Activated CD8-positive, alpha-beta memory T cell treated with anti-CD3 and anti-CD28 coated beads, Interleukin-2, amount 50 U/mL, for 1 hour (primary cell): Measurements from ENCODE around the gene PKP3.
"Not testable (repeated sequence)": the region's sequence is repeated elsewhere in the genome, so short reads cannot be mapped to it uniquely, and the experiment has no call there.

Experiments used
- DNase-seq: peaks from one replicate; pipeline ENCODE4 v3.0.0-alpha.2; 2020; ENCODE audit errors: extremely low read depth

Gene PKP3

DNA sequence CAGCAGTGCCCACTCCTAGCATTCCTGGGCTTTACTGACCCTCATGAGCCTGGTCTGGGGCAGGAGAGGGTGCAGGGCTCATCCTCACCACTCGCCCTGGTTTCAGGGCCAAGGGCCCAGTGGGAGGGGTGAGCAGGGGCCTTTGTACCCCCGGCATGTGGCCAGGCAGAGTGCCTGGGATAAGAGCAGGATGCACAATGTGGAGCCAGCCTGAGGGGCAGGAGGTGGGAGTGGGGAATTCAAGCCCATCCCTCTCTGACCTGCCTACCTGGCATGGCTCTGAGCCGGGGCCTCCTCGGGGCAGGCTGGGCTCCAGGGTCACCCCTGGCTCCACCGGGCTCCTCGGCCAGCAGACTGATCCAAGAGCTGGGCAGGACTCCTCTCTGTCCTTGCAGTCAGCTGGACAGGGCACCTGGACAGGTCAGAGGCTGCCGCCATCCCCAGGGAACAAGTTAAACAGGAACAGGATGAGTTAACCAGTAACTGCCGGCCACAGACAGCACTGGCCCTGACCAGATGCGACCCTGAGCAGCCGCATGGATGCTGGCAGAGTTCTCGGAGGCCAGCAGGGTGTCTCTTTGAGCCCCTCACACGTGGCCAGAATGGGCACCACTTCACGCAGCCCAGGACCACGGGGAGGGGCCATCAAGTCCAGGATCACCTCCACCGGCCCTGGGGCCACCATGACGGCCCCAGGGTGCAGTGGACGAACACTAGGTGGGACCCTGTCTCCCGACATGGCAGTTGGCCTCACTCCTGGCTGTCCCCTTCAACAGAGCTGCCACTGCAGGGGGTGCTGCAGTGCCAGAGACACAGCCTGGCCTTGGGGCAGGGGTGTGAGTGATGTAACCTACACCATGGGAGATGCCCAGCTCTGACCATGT is 15.8 kb downstream of the PKP3 start:
- DNase-seq: no peak

DNA sequence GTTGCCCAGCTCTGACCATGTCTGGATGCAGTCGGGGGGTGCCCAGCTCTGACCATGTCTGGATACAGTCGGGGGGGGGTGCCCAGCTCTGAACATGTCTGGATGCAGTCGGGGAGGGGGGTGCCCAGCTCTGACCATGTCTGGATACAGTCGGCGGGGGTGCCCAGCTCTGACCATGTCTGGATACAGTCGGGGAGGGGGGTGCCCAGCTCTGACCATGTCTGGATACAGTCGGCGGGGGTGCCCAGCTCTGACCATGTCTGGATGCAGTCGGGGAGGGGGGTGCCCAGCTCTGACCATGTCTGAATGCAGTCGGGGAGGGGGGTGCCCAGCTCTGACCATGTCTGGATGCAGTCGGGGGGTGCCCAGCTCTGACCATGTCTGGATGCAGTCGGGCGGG is 16.7 kb downstream of the PKP3 start:
- DNase-seq: not testable (repeated sequence)

DNA sequence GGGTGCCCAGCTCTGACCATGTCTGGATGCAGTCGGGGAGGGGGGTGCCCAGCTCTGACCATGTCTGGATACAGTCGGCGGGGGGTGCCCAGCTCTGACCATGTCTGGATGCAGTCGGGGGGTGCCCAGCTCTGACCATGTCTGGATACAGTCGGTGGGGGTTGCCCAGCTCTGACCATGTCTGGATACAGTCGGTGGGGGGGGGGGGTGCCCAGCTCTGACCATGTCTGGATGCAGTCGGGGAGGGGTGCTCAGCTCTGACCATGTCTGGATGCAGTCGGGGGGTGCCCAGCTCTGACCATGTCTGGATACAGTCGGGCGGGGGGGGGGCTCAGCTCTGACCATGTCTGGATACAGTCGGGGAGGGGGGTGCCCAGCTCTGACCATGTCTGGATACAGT is 17.5 kb downstream of the PKP3 start:
- DNase-seq: not testable (repeated sequence)

DNA sequence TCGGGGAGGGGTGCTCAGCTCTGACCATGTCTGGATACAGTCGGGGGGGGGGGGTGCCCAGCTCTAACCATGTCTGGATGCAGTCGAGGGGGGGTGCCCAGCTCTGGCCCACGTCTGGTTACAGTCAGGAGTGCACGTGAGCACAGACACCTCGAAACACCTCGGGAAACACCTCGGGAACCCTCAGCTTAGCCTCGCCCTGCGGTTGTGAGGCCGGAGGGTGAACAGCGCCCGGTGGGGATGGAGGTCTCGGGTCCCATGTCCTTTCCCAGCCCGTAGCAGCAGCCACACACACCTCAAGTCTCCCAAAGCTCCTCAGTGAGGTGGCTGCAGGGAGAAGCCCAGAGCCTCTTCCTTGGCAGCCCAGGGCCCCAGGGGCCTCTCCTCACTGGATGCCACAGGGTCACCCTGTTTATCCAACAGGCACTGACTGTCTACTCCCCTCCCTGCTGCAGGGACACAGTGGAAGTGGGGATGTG is 18.7 kb downstream of the PKP3 start:
- no peak for DNase-seq

DNA sequence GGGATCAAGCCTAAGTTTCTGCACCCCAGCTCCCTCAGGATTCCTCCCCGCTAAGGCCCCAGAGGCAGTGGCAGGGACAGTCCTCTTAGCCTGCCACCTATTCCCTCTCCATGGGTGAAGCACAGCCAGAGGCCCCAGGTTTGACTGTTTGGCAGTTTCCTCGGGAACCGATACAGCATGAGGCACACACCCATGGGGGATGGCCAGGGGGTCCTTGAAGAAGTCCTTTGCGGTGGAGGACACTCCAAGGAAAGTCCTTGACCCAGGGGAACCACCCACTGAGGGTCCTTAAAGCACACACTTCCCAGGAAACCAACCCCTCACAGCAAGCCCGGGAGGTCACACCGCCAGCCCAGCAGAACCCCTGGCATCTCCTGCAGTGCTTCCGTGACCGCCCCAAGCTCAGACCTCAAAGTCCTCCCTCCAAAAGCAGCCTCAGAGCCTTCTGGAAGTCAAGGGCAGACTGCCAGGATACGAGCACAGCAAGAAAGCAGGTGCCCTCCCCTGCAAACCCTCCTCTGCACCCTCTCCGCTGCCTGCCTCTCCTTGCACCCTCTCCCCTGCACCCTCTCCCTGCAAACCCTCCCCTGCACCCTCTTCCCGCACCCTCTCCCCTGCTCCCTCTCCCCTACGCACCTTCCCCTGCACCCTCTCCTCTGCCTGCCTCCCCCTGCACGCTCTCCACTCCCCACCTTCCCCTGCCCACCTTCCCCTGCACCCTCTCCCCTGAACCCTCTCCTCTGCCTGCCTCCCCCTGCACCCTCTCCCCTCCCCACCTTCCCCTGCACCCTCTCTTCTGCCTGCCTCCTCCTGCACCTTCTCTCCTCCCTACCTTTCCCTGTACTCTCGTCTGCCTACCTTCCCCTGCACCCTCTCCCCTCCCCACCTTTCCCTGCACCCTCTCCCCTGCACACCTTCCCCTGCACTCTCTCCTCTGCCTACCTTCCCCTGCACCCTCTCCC is 19.4 kb downstream of the PKP3 start:
- no peak for DNase-seq

DNA sequence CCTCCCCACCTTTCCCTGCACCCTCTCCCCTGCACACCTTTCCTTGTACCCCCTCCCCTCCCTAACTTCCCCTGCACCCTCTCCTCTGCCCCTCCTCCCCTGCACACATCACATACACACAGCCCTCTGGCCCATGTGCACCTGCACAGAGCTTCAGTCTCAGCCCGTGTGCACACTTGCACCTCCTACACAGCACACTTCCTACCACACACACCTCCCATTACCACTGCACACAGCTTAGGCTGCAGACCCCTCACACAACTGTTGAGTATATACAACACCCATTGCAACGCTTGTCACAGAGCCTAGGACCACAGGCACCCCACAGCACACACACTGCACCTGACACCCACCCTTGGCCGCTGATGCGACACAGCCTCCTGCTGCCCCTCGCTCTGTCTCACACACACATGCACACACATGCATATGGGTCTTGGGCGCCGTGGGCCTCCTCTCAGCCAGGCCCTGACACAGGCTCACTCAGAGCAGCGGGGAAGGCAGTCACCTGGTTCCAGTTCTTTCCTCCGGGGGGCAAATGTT is 20.4 kb downstream of the PKP3 start:
- DNase-seq: no peak

DNA sequence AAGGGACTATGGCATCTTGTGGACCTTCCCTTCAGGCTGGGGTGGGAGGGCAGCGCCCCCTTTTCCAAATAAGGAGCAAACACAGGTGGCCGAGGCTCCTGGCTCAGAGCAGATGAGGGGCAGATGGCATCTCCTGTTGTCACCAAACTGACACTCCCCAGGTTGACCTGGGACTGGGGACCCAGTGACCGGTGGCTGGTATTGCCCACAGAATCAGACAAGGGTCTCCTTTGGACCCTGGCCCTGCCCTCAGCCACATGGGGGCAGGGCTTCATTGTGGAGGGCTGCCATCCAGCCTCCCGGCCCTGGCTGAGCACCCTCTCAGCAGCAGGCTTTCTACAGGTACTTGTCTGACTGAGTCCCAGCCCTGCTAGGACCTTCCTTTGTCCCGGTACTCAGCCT is 21.6 kb downstream of the PKP3 start:
- no peak for DNase-seq

DNA sequence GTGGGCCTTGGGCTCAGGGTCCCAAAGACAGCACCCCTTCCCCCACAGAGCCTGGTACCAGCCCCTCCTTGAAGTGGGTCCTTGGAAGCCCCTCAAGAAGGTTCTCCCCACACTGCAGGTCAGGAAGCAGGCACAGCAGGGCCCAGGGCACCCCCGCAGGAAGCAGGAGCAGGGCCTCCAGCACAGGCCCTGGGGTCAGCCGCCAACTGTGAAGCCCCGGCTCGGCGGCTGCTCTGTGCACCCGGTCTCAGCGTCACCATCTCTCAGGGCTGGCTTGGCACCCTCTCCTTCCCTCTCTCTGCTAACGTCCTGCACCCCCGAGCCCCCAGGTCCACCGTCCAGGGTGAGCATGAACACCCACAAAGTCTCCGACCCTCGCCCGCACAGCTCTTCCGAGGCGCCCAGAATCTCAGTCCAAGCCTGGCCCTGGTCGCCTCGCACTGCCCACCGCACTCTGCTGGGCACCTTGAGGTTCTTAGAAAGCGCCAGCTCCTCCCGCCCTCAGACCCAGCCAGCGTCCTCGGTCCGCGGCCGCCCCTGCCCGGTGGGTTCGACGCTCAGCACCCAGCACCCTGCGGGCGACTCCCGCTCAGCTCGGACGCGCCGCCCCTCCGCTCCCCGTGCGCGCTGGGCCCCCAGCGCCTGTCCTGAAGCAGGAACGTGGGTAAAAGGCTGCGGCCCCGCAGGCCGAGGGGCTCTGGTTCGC is 22.2 kb downstream of the PKP3 start:
- no peak for DNase-seq

DNA sequence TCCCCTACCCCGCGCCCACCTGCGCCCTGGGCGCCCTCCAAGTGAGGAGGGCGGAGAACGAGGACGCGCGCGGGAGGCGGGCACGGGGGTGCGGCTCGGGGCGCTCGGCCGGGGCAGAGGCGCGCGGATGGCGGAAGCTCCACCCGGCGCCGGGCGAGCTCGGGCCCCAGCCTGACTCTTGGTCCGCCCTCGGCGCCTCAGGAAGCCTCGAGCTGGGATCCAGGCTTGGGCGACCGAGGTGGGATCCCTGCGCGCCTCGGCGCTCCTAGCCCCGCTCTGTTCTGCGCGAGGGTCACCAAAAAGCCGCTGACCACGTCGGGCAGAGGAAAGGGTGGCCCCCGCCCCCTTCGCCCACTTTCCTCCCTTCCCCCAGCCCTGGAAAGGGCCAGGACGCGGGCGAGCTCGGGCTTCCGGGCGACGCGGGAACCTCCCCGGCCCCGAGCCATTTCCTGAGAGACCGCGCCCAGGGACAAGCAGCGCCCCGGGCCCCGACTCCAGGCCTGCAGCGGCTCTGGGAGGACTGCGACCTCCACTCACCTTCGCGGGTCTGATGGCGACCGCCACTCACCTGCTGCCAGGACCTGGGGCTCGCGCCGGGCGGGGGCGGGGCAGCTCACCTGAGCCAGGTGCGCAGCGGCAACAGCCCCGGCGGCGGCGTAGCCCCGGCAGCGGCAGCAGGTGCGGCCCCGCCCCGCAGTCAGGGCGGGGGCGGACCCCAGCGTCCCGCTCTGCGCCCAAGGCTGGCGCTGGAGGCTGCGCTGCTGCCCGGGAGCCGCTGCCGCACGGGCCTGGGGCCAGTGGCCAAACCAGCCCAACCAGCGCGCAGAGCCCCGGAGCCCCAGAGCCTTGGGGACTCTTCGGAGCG is 23.0 kb downstream of the PKP3 start:
- DNase-seq: no peak

DNA sequence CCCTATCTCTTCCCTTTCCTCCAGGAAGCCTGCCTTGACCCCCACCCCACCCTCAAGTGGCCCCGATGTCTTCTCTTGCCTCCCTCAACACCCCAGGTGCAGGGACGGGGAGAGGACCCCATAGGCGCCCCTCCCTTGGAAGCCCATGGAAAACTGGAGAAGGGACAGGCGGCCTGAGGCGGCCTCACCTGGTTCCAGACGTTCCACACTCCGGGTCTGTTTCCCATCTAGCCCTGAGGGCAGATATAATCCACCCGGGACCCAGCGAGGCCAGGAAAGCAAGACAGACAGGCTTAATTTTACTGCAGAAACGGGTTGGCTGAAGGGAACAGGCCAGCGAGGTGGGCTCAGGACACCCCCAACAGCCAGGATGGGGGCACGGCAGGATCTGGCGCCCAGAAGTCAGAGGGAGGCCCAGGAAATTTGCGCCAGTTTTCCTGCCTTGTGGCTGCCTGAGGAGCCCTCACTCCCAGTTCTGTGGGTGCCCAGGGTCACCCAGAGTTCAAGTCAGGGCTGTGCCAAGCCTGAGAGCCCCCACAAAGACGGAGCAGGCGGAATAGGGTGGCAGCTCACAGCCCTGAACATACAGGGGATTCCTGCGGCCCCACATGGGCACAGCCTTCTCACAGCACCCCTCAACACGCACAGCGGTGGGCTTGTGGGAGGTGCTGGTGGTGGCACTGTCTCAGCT is 23.8 kb downstream of the PKP3 start:
- DNase-seq: no peak

DNA sequence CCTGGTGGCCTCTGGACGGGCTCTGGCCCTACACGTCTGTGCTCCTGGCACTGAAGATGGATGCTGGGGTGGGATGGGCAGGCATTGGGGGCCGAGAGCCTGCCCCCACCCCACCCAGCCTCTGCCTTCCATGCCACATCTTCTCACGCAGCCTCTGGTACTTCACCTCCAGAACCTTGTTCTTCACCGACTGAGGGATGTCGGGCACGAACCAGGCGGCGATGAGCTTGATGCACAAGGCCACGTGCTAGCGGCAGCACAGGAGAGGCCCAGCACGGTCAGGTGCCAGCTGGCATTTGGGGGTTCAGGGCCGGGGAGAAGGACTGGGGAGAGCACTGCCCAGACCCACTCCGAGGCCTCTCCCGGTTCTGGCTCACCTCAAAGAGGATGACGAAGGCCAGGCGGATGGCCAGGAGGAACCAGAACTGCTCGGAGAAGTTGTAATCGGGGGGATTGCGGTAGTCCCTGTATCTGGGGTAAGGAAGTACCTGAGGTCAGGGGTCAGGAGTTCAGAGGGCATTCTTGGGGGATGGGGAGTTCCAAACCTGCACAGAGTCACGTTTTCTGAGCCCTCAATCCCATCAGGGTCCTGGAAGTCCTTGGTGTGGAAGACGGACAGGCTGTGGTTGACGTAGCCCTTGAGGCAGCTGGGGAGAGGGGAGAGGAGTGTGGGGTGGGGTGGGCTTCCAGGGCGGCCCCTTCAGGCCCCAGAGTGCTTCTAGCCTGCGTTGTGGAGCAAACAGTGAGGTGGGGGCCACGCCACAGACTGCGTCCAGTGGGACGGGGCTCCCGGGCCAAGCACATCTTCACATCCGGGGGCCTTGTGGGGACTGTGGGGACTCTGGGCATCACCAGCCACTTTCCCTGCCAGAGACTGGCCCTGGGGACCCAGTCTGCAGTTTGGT is 24.6 kb downstream of the PKP3 start:
- no peak for DNase-seq

DNA sequence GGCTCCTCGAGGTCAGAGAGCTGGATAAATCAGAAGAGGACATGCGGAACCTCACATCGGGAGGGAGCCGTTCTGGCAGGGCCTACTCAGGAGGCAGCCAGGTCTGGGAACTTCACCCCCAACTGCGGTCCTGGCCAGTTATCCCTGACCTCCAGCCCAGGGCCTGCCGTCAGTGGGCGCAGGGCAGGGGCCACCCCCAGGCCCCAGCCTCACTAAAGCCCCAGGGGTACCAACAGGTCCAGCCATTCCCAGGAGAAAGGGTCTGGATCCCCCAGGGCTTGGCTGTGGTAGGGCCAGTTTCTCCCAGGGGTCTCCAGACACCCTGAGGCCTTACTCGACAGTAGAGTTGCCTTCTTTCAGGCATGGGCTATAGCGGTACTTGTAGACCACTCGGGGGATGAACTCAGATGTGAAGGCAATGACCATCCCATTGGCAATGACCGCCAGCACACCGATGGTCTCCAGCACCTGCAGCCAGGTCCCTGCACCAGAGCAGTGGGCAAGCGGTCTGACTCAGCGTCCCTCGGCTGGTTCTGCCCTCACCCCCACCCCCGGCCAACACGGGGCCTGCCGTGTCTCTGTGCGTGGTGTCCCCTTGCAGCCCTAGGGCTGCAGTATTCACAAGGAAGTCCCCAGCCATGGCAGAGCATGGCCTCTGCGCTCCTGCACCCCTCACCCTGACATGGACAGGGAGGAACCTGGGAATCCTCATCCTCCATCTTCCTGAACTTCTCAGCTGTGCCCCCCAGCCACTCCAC is 25.4 kb downstream of the PKP3 start:
- DNase-seq: no peak

DNA sequence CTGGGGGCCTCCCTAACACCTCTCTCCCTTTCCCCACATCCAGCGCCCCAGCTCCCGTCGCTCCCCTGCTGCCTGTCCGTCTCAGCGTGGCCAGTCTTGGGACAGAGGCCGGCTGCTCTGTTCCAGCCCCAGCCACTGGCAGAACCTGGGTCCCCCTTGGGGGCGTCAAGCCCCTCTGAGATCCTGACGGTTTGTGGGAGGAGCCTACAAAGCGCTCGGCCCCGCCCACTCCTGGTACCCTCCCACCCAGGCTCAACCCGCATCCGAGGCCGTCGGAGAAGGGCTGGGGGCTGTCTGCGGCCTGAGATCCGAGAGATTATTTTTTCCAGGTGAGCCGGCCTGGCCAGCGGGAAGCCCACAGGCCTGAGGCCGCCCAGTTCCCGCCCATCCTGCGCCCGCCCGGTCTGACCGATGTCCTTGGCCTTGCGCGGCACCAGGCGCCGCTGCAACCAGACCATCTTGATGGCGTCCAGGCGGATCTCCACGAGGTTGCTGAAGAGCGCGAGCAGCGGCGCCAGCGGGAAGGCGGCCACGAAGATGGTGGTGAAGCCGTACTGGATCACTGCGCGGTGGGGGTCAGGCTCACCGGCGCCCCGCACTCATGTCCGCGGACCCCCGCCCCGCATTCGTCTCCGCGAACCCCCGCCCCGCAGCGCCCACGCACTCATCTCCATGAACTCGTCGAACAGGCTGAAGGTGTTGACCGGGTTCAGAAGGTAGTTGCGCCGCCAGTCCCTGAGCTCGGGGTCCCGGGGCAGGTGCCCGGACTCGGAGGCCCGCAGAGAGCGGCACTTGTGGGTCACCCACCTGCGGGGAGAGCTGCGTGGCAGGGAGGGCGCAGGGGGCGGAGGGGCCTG is 26.3 kb downstream of the PKP3 start:
- no peak for DNase-seq

DNA sequence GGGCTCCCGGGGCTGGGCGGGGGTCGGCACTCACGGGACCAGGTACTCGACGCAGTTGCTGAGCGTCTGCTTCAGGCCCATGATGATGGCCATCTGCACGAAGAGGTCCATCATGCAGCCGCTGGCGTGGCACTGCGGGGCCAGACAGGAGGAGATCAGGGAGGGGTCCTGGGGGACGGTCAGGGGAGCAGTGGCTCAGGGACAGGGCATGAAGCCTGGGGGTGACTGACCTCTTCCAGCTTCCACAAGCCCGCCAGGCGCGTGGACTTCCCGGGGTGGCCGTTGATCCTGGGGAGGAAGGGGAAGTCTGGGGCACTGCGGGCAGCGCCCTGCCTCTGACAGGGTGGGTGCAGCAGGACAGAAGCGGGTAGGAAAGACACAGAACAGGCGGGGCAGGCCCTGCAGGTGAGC is 26.9 kb downstream of the PKP3 start:
- DNase-seq: no peak

DNA sequence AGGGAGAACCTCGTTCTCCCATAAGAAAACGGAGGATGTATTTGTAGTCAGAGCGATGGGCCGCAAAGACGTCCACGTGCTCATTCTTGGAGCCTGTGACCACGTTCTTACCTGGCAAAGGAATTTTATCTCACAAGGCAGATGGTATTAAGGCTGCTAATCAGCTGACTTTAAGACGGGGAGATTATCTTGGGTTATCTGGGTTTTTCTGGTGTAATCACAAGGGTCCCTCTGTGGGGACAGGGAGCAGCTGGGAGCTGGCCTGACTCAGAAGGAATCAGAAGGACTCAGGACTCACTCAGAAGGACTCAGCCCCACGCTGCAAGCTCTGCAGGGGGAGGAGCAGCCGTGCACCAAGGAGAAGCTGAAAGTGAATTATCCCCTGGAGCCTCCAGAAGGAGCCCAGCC is 28.2 kb downstream of the PKP3 start:
- DNase-seq: no peak

DNA sequence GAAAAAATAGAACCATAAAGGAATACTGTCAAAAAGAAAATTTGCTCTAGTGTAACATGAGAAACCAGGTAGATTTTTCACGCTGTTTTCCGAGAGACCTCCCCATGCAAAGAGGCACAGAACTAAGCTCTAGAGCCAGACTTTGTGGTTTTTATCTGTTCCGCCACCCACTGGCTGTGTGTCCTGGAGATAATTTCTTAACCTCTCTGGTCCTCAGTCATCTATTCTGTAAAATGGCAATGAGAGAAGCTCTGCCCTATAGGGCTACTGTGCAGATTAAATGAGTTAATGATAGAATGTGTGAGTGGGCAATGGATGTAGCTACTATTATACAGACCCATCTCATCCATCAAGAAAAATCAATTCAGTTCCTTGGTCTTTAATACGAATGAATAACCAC is 30.2 kb downstream of the PKP3 start:
- no peak for DNase-seq

DNA sequence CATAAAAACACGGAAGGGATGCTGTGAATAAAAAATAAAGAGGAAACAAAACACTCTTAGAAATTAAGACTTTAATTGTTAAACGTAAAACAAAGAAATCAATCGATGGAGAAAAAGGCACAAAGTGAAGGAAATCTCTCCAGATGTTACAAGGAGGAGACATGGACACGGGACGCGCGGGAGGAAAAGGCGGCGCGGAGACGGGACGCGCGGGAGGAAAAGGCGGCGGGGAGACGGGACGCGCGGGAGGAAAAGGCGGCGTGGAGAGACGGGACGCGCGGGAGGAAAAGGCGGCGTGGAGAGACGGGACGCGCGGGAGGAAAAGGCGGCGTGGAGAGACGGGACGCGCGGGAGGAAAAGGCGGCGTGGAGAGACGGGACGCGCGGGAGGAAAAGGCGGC is 30.8 kb downstream of the PKP3 start:
- not testable (repeated sequence) for DNase-seq
